PFSK-1 (cell line): Measurements from ENCODE around the gene VSIG1.

Experiments
- FOXP2 ChIP-seq: optimal IDR thresholded peaks from 2 replicates; pipeline ENCODE3; 2011; ENCODE audit warnings: borderline replicate concordance, control low read depth, inconsistent platforms; ENCODE audit not compliant: insufficient read depth; ENCODE audit errors: extremely low read length, extremely low read depth
- POLR2AphosphoS5 ChIP-seq: IDR thresholded peaks from 2 replicates; pipeline ENCODE4 v1.6.1; 2012; ENCODE audit warnings: low read depth, mild to moderate bottlenecking, control low read depth, low read length, moderate library complexity
- REST ChIP-seq, 2 experiments: IDR thresholded peaks; 2 replicates each; pipeline versions ENCODE4 v1.6.1 to v1.8.0; 2011 to 2012; ENCODE audit warnings: low read depth in 2 of 2, low read length in 2 of 2, control low read depth in 1 of 2, inconsistent platforms in 1 of 2, mild to moderate bottlenecking in 1 of 2, moderate library complexity in 1 of 2; ENCODE audit not compliant: insufficient read depth in 1 of 2
- SIN3A ChIP-seq: IDR thresholded peaks from 2 replicates; pipeline ENCODE4 v1.6.1; 2012; ENCODE audit warnings: mild to moderate bottlenecking, low read length, moderate library complexity, borderline replicate concordance; ENCODE audit not compliant: insufficient read depth
- TAF1 ChIP-seq: IDR thresholded peaks from 2 replicates; pipeline ENCODE4 v1.6.1; 2012; ENCODE audit warnings: low read length, control low read depth, borderline replicate concordance; ENCODE audit not compliant: insufficient read depth

Gene VSIG1

GRCh38 chrX:108090491-108091263 lies 45.8 kb downstream of the VSIG1 start:
- TF ChIP-seq TAF1, result no peak

GRCh38 chrX:108091264-108091877 lies 46.5 kb downstream of the VSIG1 start, which contains the start of the genes ATG4A and PSMD10:
Gene ATG4A, plus strand, starts transcription at chrX:108091778. Its CDS starts 49 bp downstream, at chrX:108091827.
Gene PSMD10, minus strand, starts transcription at chrX:108091542. Its CDS starts 22 bp downstream, at chrX:108091520.
- no peak; the same call in 1 of the 2 replicates for TF ChIP-seq SIN3A
- peak; percentile 54; the same call in 1 of the 2 replicates for TF ChIP-seq POLR2AphosphoS5
- TF ChIP-seq TAF1, result no peak
- no peak for TF ChIP-seq FOXP2

GRCh38 chrX:108091878-108092291 lies 47.0 kb downstream of the VSIG1 start:
- TF ChIP-seq SIN3A (no peak), TAF1 (no peak), FOXP2 (no peak), POLR2AphosphoS5 (no peak)

GRCh38 chrX:108097380-108097779 lies 52.5 kb downstream of the VSIG1 start:
- TF ChIP-seq FOXP2, result no peak
- TF ChIP-seq POLR2AphosphoS5, result no peak
- TF ChIP-seq TAF1, result no peak
- TF ChIP-seq SIN3A, result no peak
- no peak for TF ChIP-seq REST (IDR thresholded peaks at IDR 0.05; ENCODE audit: insufficient read depth in 1 of 2, low read depth in 2 of 2, low read length in 2 of 2)

- TF ChIP-seq POLR2AphosphoS5 (no peak), TAF1 (no peak), SIN3A (no peak), REST (IDR thresholded peaks at IDR 0.05; ENCODE audit: insufficient read depth in 1 of 2, low read depth in 2 of 2, low read length in 2 of 2) (no peak), FOXP2 (no peak)
Observed at GRCh38 chrX:108105473-108105872, 60.6 kb downstream of the VSIG1 start.

- TF ChIP-seq FOXP2 (no peak), TAF1 (no peak), SIN3A (no peak), POLR2AphosphoS5 (no peak), REST (IDR thresholded peaks at IDR 0.05; ENCODE audit: insufficient read depth in 1 of 2, low read depth in 2 of 2, low read length in 2 of 2) (no peak)
Observed at GRCh38 chrX:108114541-108114940, 69.7 kb downstream of the VSIG1 start.
